Activated T-cell treated with anti-CD3 and anti-CD28 coated beads for 24 hours (primary cell): ENCODE measurements around the gene CLEC2D.
A peak's percentile ranks its signal among the peaks of the same experiment; 100 is the strongest.
"Not testable (repeated sequence)": the region's sequence is repeated elsewhere in the genome, so short reads cannot be mapped to it uniquely, and the experiment has no call there.

Source experiments
- DNase-seq: peaks from one replicate; pipeline ENCODE4 v3.0.0-alpha.2; 2020; ENCODE audit warnings: low read depth

Gene CLEC2D

GRCh38 chr12:9660046-9660445 is 9.5 kb upstream of the CLEC2D start:
- DNase-seq = no peak

GRCh38 chr12:9661720-9662119 is 7.8 kb upstream of the CLEC2D start:
- no peak for DNase-seq

GRCh38 chr12:9662488-9662887 is 7.0 kb upstream of the CLEC2D start:
- no peak for DNase-seq

- no peak for DNase-seq
Observed at GRCh38 chr12:9667403-9668160, 1.9 kb upstream of the CLEC2D start.

- DNase-seq = no peak
Observed at GRCh38 chr12:9668161-9669018, 1.1 kb upstream of the CLEC2D start.

GRCh38 chr12:9669019-9669326 is 540 bp upstream of the CLEC2D start:
- DNase-seq = no peak

- not testable (repeated sequence) for DNase-seq
Observed at GRCh38 chr12:9672340-9672739, 2.8 kb downstream of the CLEC2D start.

- DNase-seq = peak; percentile 70
Observed at GRCh38 chr12:9673404-9674225, 4.1 kb downstream of the CLEC2D start.

- DNase-seq = no peak
Observed at GRCh38 chr12:9674226-9674590, 4.7 kb downstream of the CLEC2D start.

- not testable (repeated sequence) for DNase-seq
Observed at GRCh38 chr12:9682508-9682907, 13.0 kb downstream of the CLEC2D start.

- not testable (repeated sequence) for DNase-seq
Observed at GRCh38 chr12:9682949-9683348, 13.4 kb downstream of the CLEC2D start.

- not testable (repeated sequence) for DNase-seq
Observed at GRCh38 chr12:9685366-9685765, 15.9 kb downstream of the CLEC2D start.

- DNase-seq = no peak
Observed at GRCh38 chr12:9685915-9686314, 16.4 kb downstream of the CLEC2D start.

GRCh38 chr12:9687228-9687627 is 17.7 kb downstream of the CLEC2D start:
- DNase-seq = no peak

- no peak for DNase-seq
Observed at GRCh38 chr12:9692909-9693308, 23.4 kb downstream of the CLEC2D start.

- DNase-seq = no peak
Observed at GRCh38 chr12:9694241-9694640, 24.7 kb downstream of the CLEC2D start.

- not testable (repeated sequence) for DNase-seq
Observed at GRCh38 chr12:9695150-9695549, 25.6 kb downstream of the CLEC2D start.

GRCh38 chr12:9695661-9696060 is 26.1 kb downstream of the CLEC2D start:
- DNase-seq = not testable (repeated sequence)

- DNase-seq = no peak
Observed at GRCh38 chr12:9697619-9698018, 28.1 kb downstream of the CLEC2D start.

- no peak for DNase-seq
Observed at GRCh38 chr12:9698681-9699080, 29.2 kb downstream of the CLEC2D start.

- no peak for DNase-seq
Observed at GRCh38 chr12:9699269-9699897, 29.9 kb downstream of the CLEC2D start.
